Upper lobe of left lung (tissue), 4 donors: ENCODE data around the gene HEPACAM2.

ENCODE experiments used
- CTCF ChIP-seq, 6 experiments: fragments of 450-650 bp in 4 of 6; fragments of 200-600 bp in 2 of 6; sonication (generic) in 2 of 6; IDR thresholded peaks; one replicate each; pipeline ENCODE4 v1.5.1; 2016 to 2019; ENCODE audit warnings: antibody characterized with exemption in 6 of 6
- POLR2A ChIP-seq, 4 donors: fragments of 450-650 bp; IDR thresholded peaks; one replicate each; pipeline ENCODE4 v1.5.1; 2016 to 2017; ENCODE audit warnings: antibody characterized with exemption in 4 of 4, mild to moderate bottlenecking in 2 of 4
- POLR2AphosphoS5 ChIP-seq, 2 donors: sonication (generic); formaldehyde crosslinking; IDR thresholded peaks; one replicate each; pipeline ENCODE4 v1.5.1; 2017; ENCODE audit warnings: antibody characterized with exemption in 2 of 2

- TF ChIP-seq CTCF (IDR thresholded peaks at IDR 0.05) (no peak), POLR2A (IDR thresholded peaks at IDR 0.05) (no peak), POLR2AphosphoS5 (IDR thresholded peaks at IDR 0.05) (no peak)
Observed at GRCh38 chr7:93238748-93239147, 12.5 kb upstream of the HEPACAM2 start.
